HG02840 (cell line): ENCODE measurements around the gene HDDC2.
"Not testable (repeated sequence)": the region's sequence is repeated elsewhere in the genome, so short reads cannot be mapped to it uniquely, and the experiment has no call there.

ENCODE experiments used
- ATAC-seq: cut with Tn5 transposase; IDR thresholded peaks from one replicate; pipeline ENCODE4 v1.9.1; 2021; ENCODE audit warnings: mild to moderate bottlenecking, moderate library complexity, moderate number of reproducible peaks; ENCODE audit not compliant: unreplicated experiment, low FRiP score

The HDDC2 gene

DNA sequence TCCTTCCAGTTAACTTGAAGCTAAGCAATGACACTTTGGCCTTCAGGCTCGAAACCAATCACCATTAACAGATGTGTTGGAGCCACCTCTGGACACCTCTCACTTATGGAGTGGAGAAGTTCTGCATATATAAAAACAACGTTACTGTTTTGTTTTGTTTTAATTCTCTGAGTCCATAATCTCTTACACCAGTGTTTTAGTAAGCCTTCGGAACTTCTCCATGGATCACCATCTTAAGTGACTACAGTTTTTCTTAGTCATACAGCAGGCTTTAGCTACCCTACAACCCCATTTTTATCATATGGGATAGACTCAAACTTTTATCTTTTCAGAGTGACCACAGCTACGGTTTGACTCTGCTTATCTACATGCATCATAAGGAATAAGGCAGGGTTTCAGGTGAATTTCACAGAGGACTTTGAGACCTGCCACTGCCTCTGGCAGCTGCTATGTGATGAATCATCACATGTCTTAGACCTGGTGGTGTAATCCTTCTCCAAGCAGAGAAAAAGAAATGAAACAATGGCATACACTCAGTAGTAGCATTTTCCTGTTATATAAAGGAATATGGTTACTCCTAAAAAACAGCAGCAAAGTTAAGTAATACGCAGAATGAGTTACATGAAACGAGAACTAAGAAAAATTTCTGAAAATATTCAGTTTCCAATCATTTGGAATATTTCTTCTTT, 5.5 kb upstream of the HDDC2 start:
- no peak for ATAC-seq

- no peak for ATAC-seq
Measured at GRCh38 chr6:125306756-125307149, 5.0 kb upstream of the HDDC2 start.

DNA sequence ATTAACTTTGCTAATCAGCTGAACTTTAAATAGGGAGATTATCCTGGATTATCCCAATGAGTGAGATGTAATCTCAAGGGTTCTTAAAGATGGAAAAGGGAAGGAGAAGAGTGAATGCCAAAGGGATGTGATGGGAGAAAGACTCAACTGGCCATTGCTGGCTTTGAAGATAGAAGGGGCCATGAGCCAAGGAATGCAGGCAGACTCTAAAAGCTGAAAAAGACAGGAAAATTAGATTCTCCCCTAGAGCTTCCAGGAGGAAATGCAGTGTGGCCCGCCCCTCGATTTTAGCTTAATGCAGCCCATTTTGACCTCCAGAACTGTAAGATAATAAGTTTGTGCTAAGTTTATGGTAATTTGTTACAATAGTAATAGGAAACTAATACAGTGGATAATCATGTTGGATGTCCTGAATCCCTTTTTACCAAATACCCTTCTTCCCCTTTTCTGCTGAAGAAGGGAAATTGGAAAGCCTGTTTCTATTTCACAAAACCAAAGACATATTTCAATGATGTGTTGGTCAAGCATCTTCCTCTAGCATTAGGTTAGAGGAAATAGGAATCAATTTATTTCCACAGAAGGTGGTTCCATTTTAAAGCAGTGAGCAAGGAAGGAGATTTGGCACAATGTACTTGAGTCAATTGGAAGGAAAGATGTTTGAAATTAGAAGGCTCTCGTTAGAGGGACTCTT, 3.3 kb upstream of the HDDC2 start:
- no peak for ATAC-seq

GRCh38 chr6:125303512-125303854, 1.7 kb upstream of the HDDC2 start:
- ATAC-seq: no peak

GRCh38 chr6:125302840-125303511, 1.2 kb upstream of the HDDC2 start:
- ATAC-seq: no peak

DNA sequence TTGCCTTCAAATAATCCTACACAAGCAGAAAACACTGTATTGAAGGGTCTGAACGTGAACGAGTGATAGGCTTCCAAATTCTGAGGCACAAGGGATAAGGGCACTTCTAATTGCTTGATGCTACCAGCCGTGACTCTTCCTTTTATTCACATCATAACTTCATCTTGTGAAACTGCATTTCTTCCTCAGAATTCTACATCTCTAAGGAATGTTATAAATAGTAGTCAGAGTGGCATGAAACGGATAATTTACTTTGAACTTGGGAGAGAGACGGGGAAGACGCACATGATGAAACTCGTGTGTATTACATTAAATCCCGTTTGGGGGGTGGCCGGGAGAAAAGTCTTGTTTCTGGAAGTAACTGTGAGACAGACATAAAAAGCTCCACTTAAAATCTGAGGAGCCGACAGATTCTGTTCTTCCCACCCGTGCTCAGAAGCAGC, 754 bp downstream of the HDDC2 start:
- ATAC-seq: no peak

- no peak for ATAC-seq
Measured at GRCh38 chr6:125299257-125299656, 2.5 kb downstream of the HDDC2 start.

DNA sequence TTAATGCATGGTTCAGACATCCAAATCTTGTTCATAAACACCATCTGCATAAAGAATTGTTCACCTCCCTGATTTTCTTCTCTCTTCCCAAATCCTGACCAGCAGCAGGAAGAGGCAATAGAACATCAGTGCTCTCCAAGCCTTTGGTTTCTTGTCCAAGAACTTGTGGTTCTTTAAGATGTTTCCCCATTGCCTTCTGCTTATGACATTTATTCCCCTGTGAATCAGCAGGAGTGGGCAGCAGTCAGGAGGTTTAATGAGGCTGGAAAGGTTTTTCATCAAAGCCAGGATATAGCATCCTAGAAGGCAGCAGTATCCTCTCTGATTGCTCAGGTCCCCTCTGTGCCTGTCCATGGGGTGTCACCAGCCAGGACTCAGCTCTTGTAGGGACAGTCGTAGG, 5.3 kb downstream of the HDDC2 start:
- no peak for ATAC-seq

DNA sequence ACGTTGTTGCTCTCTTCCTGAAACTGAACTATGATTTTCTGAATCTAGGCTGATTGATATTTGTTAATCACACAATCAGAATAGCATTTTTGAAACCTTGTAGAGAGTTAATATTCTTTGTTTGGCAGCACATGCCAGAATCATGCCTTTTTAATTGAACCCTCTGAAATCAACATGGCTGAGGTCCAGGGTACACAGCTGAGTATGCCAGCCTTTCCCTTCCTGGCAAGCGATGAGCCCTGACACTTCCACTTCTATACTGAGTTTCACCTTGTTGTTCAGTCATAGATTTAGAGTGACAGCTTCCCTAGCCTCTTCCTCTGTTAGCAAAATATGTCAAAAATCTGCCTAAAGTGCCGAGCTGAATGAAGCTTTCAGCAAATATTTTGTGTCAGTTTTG, 6.8 kb downstream of the HDDC2 start:
- ATAC-seq: no peak

DNA sequence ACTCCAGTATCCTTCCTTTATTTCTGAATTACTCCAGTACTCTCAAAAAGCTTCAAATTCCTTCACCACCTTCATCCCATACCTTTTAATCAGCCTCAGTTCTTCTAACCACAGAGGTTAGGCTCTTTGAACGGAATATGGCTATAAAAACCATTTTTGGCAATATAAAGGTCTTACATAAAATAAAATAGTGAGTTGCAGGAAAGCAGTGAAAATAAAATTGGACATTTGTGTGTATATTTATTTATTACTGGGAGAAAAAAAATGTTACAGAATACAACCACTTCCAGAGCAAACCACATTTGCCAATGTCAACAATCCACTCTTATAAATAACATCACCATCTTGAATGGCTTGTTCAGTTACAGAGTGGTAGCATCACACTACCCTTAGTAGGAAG, 7.7 kb downstream of the HDDC2 start:
- ATAC-seq: no peak

- ATAC-seq: no peak
Measured at GRCh38 chr6:125293587-125293986, 8.2 kb downstream of the HDDC2 start.

DNA sequence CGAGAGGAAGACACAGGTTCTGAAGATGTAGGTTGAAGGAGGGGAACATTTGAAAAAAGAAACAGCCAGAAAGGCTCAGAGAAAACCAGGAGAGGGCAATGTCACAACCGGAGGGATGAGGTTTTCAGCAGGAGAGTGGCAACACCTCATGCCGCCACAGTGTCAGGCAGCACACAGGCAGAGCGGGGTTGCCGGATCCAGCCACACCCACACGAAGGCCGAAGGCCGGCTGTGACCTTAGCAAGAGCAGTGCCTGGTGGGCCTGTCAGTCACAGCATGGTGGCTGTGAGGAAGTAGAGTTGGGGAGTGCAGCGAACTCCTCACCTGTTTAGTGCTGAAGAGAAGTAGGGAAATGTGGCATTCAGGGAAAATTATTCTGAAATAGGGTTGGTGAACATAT, 14.0 kb downstream of the HDDC2 start:
- no peak for ATAC-seq

DNA sequence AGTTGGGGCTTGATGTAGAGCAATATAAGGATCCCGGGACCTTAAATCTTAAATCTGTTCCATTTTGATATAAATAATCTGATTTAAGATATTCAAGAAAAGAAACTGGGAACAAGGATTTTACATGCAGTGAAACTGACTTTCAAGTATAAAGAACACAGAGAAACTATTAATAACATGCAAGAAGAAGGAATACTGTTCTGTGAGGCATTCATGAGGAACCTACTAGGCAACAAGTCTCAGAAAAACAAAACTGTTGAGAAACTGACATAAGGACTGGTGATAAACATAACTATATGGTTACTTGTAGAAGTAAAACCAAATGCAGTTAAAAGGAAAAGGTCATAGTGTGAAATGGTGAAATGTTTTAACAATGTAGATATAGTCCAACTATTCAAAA, 15.8 kb downstream of the HDDC2 start:
- no peak for ATAC-seq

DNA sequence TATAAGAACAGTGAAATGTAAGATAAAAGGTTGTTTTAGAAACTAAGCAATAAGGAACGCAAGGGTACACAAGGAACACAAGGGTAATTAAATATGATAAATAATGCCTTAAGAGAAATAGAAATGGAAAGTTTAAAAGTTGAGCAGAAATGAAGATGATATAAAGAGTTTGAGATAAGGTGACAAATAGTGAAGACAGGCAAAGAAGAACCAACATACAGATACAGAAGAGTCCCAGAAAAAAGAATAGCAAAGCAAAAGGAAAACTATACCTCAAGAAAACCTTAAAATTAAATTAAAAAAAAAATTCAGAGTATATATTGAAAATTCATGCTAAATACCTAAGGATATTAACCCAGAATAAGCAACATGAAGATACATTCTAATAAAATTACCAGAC, 16.4 kb downstream of the HDDC2 start:
- no peak for ATAC-seq

DNA sequence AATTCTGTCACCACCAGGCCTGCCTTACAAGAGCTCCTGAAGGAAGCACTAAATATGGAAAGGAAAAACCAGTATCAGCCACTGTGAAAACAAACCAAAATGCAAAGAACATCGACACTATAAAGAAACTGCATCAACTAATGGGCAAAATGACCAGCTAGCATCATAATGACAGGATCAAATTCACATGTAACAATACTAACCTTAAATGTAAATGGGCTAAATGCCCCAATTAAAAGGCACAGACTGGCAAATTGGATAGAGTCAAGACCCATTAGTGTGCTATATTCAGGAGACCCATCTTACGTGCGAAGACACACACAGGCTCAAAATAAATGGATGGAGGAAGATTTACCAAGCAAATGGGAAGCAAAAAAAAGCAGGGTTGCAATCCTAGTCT, 19.3 kb downstream of the HDDC2 start:
- not testable (repeated sequence) for ATAC-seq

GRCh38 chr6:125280370-125281035, 21.3 kb downstream of the HDDC2 start:
- ATAC-seq: not testable (repeated sequence)

GRCh38 chr6:125279961-125280360, 21.8 kb downstream of the HDDC2 start:
- no peak for ATAC-seq

DNA sequence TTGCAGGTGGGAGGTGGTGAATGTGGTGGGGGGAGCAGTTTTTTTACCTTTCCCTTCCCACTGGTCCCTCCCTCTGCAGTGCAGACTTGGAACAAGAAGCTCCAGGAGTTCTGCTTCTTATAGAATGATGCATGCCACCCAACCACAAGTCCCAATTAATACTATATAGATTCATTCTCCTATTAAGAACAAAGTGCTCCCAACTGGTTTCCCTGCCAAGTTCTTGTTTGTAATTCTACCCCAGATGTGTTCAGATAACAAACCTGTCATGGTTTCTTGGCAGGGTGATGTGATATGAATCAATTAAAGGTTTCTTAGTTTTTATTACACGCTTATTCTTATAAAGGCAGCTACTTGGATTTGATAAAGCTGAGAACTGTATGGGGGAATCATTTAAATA, 23.9 kb downstream of the HDDC2 start:
- ATAC-seq: no peak

DNA sequence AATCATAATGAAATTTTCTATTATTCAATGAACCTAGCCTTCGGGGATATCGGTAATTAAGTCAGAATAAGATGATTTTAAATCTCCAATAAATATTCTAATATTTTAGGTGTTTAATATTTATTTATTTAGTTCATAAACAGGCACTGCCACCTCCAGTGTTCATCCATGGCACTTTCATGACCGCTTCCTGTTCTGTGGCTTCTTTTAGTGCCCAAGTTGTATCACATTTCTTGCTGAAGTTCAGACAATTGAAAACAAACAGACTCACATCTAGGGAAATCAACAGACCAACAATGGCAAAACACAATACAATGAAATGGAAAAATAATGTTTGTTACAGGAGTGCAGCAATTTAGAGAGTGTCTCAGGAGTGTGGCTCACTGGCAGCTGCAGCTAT, 26.0 kb downstream of the HDDC2 start:
- no peak for ATAC-seq

GRCh38 chr6:125274935-125275334, 26.8 kb downstream of the HDDC2 start:
- no peak for ATAC-seq

DNA sequence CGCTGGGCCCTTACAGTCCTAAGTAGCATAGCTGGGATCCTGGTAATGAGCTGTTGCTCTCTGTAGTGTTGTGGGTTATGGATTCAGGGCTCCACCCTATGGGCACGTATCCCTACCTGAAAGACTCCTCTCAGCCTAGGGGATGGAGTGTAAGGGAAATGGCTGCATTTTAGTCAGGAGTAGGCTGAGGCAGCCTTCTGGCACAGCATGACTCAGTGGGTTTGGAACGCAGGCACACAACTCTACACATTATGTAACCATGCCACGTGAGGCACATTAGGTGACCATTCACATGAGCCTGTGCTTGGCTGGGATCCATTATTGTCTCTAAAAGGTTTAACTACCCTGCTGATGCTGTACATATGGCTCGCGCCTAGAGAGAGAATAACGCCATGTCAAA, 27.8 kb downstream of the HDDC2 start:
- no peak for ATAC-seq
